GM12878 (cell line): ENCODE results near the gene PSMB7. TPM values are rescaled to one million over a fixed set of nuclear protein-coding genes. Genes with fewer than 3 reads are reported as not detected.

Experiments used
- FOS ChIP-seq: IDR thresholded peaks from 3 replicates; pipeline ENCODE4 v1.6.1; 2011; ENCODE audit warnings: borderline replicate concordance; ENCODE audit not compliant: insufficient read length; ENCODE audit errors: extremely low read depth
- FOXM1 ChIP-seq: IDR thresholded peaks from 2 replicates; pipeline ENCODE4 v1.6.1; 2012; ENCODE audit warnings: low read depth, mild to moderate bottlenecking, inconsistent platforms, low read length, moderate library complexity
- MXI1 ChIP-seq: fragments of 150-350 bp; IDR thresholded peaks from 2 replicates; pipeline ENCODE4 v1.6.1; 2011; ENCODE audit warnings: low read depth, mild to moderate bottlenecking, inconsistent platforms, low read length, improper control_type of control experiment
- NR2C2 ChIP-seq: IDR thresholded peaks from 2 replicates; pipeline ENCODE4 v1.6.1; 2011; ENCODE audit warnings: borderline replicate concordance, low read depth; ENCODE audit not compliant: control insufficient read depth, insufficient read length
- NRF1 ChIP-seq: conservative IDR thresholded peaks from 2 replicates; pipeline ENCODE4 v1.6.1; 2011; ENCODE audit warnings: mild to moderate bottlenecking, low read depth, low read length, improper control_type of control experiment
- RAD51 ChIP-seq: fragments of 450-650 bp; IDR thresholded peaks from 2 replicates; pipeline ENCODE4 v1.6.1; 2016; ENCODE audit warnings: moderate library complexity, mild to moderate bottlenecking, inconsistent platforms
- STAT3 ChIP-seq: IDR thresholded peaks from 2 replicates; pipeline ENCODE4 v1.6.1; 2011; ENCODE audit warnings: low read depth, low read length, improper control_type of control experiment
- TCF3 ChIP-seq: IDR thresholded peaks from 2 replicates; pipeline ENCODE4 v1.6.1; 2012; ENCODE audit warnings: low read depth, mild to moderate bottlenecking, low read length, borderline replicate concordance; ENCODE audit not compliant: insufficient read depth
- TCF7 ChIP-seq: IDR thresholded peaks from 2 replicates; pipeline ENCODE4 v1.6.1; 2014; ENCODE audit warnings: antibody characterized with exemption, borderline replicate concordance
- YY1 ChIP-seq: IDR thresholded peaks from 2 replicates; pipeline ENCODE4 v1.6.1; 2011; ENCODE audit warnings: low read depth, mild to moderate bottlenecking, low read length
- ZNF207 ChIP-seq: fragments of 450-650 bp; IDR thresholded peaks from 2 replicates; pipeline ENCODE4 v1.6.1; 2014; ENCODE audit warnings: antibody characterized with exemption, mild to moderate bottlenecking, borderline replicate concordance
- ZNF622 ChIP-seq: fragments of 450-650 bp; IDR thresholded peaks from 2 replicates; pipeline ENCODE4 v1.6.1; 2017; ENCODE audit warnings: mild to moderate bottlenecking, inconsistent platforms
- polyA plus RNA-seq, 11 experiments: library from polyadenylated mRNA; depleted of rRNA in 4 of 11; unstranded in 6 of 11; stranded (reverse) in 5 of 11; fragments of >200 nt; fragmentation: Nextera tagmentation in 4 of 11; fragmentation: Illumina TruSeq in 1 of 11; extraction: Ambion mirVana in 4 of 11; extraction: Trizol in 1 of 11; gene quantifications; 1 replicate in 1 of 11; 2 replicates in 10 of 11; pipeline versions ENCODE4 v1.2.1 to v1.2.3, GENCODE V29; 2011 to 2016; ENCODE audit warnings: inconsistent platforms in 2 of 11, missing spikeins in 2 of 11, low read depth in 1 of 11
- total RNA-seq, 4 experiments: library from RNA; depleted of rRNA in 3 of 4; stranded (reverse); fragments of >200 nt in 3 of 4; fragmentation: Illumina TruSeq in 1 of 4; extraction: Trizol in 1 of 4; gene quantifications; 2 replicates each; pipeline versions ENCODE4 v1.2.1 to v1.2.3, GENCODE V29; 2013 to 2021
- TF ChIP-seq, protein P1 (sequence below): IDR thresholded peaks from 2 replicates; pipeline ENCODE4 v1.6.1; 2012; ENCODE audit warnings: mild to moderate bottlenecking, low read depth, low read length
- TF ChIP-seq, protein P2 (sequence below): fragments of 450-650 bp; IDR thresholded peaks from 2 replicates; pipeline ENCODE4 v1.6.1; 2016; ENCODE audit warnings: mild to moderate bottlenecking
- TF ChIP-seq, protein P3 (sequence below): fragments of 150-350 bp; IDR thresholded peaks from 2 replicates; pipeline ENCODE4 v1.6.1; 2016; ENCODE audit warnings: low read depth, low read length
- TF ChIP-seq, protein P4 (sequence below): IDR thresholded peaks from 2 replicates; pipeline ENCODE4 v1.6.1; 2011; ENCODE audit warnings: mild to moderate bottlenecking, low read depth, low read length, moderate library complexity; ENCODE audit not compliant: insufficient replicate concordance
- TF ChIP-seq, protein P5 (sequence below): fragments of 450-650 bp; IDR thresholded peaks from 2 replicates; pipeline ENCODE4 v1.6.1; 2018; ENCODE audit warnings: mild to moderate bottlenecking, low read depth, moderate library complexity; ENCODE audit not compliant: partially characterized antibody

Gene PSMB7
- total and polyA plus RNA-seq, 10 of the 15 experiments (the other 5 are each of a cell fraction or from before 2014, with no cell fraction given): 174 to 564 (median 268) TPM

DNA sequence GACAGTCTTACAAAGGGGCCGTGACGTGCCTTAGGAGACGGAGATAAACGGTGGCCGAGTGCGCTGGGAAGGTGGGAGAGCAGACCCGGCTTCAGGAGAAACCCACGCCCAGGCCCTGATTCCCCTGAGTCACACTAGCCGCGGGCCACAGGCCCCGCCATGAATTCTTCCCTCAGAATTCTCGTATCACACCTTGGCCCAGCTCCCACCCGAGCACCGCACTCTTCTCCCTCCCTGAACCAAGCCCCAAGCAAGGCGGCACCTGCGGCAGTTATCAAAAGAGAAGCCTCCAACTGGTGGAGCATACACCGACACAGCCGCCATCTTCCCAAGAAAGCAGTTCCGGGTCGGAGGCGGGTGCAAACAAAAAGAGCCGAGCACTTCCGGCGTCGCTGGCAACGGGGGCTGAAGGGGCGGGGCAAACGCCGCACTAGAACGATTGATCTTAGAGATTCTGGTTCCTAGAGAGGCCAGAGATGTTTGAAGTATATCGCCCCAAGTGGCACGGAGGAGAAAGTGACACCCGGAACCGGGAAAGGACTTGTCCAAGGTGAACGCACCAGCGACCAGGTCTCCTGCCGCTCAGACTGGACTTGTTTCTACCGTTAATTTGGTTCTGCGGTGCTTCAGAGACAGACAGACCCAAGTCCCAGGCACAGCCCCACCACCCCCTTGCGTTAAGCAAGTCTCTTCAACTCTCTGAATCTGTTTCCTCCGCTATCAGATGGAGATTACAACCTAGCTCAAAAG is at the start of gene PSMB7 (continued):
- TF ChIP-seq NRF1 (no peak), STAT3 (0 out of 2 replicates have a peak, but pooled peaks have one; percentile 60), NR2C2 (peak; percentile 87), RAD51 (no peak), ZNF622 (no peak), YY1 (peak; percentile 99), ZNF207 (peak; percentile 85; the same call in 1 of the 2 replicates), TCF7 (no peak), MXI1 (peak; percentile 94), TCF3 (no peak), FOS (no peak), FOXM1 (peak; percentile 77)
- TF ChIP-seq, protein P1, sequence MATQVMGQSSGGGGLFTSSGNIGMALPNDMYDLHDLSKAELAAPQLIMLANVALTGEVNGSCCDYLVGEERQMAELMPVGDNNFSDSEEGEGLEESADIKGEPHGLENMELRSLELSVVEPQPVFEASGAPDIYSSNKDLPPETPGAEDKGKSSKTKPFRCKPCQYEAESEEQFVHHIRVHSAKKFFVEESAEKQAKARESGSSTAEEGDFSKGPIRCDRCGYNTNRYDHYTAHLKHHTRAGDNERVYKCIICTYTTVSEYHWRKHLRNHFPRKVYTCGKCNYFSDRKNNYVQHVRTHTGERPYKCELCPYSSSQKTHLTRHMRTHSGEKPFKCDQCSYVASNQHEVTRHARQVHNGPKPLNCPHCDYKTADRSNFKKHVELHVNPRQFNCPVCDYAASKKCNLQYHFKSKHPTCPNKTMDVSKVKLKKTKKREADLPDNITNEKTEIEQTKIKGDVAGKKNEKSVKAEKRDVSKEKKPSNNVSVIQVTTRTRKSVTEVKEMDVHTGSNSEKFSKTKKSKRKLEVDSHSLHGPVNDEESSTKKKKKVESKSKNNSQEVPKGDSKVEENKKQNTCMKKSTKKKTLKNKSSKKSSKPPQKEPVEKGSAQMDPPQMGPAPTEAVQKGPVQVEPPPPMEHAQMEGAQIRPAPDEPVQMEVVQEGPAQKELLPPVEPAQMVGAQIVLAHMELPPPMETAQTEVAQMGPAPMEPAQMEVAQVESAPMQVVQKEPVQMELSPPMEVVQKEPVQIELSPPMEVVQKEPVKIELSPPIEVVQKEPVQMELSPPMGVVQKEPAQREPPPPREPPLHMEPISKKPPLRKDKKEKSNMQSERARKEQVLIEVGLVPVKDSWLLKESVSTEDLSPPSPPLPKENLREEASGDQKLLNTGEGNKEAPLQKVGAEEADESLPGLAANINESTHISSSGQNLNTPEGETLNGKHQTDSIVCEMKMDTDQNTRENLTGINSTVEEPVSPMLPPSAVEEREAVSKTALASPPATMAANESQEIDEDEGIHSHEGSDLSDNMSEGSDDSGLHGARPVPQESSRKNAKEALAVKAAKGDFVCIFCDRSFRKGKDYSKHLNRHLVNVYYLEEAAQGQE: peak; percentile 72
- TF ChIP-seq, protein P2, sequence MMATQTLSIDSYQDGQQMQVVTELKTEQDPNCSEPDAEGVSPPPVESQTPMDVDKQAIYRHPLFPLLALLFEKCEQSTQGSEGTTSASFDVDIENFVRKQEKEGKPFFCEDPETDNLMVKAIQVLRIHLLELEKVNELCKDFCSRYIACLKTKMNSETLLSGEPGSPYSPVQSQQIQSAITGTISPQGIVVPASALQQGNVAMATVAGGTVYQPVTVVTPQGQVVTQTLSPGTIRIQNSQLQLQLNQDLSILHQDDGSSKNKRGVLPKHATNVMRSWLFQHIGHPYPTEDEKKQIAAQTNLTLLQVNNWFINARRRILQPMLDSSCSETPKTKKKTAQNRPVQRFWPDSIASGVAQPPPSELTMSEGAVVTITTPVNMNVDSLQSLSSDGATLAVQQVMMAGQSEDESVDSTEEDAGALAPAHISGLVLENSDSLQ: peak; percentile 71
- TF ChIP-seq, protein P3, sequence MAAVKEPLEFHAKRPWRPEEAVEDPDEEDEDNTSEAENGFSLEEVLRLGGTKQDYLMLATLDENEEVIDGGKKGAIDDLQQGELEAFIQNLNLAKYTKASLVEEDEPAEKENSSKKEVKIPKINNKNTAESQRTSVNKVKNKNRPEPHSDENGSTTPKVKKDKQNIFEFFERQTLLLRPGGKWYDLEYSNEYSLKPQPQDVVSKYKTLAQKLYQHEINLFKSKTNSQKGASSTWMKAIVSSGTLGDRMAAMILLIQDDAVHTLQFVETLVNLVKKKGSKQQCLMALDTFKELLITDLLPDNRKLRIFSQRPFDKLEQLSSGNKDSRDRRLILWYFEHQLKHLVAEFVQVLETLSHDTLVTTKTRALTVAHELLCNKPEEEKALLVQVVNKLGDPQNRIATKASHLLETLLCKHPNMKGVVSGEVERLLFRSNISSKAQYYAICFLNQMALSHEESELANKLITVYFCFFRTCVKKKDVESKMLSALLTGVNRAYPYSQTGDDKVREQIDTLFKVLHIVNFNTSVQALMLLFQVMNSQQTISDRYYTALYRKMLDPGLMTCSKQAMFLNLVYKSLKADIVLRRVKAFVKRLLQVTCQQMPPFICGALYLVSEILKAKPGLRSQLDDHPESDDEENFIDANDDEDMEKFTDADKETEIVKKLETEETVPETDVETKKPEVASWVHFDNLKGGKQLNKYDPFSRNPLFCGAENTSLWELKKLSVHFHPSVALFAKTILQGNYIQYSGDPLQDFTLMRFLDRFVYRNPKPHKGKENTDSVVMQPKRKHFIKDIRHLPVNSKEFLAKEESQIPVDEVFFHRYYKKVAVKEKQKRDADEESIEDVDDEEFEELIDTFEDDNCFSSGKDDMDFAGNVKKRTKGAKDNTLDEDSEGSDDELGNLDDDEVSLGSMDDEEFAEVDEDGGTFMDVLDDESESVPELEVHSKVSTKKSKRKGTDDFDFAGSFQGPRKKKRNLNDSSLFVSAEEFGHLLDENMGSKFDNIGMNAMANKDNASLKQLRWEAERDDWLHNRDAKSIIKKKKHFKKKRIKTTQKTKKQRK: peak; percentile 58; the same call in 1 of the 2 replicates
- TF ChIP-seq, protein P4, sequence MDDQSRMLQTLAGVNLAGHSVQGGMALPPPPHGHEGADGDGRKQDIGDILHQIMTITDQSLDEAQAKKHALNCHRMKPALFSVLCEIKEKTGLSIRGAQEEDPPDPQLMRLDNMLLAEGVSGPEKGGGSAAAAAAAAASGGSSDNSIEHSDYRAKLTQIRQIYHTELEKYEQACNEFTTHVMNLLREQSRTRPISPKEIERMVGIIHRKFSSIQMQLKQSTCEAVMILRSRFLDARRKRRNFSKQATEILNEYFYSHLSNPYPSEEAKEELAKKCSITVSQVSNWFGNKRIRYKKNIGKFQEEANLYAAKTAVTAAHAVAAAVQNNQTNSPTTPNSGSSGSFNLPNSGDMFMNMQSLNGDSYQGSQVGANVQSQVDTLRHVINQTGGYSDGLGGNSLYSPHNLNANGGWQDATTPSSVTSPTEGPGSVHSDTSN: no peak
- TF ChIP-seq, protein P5, sequence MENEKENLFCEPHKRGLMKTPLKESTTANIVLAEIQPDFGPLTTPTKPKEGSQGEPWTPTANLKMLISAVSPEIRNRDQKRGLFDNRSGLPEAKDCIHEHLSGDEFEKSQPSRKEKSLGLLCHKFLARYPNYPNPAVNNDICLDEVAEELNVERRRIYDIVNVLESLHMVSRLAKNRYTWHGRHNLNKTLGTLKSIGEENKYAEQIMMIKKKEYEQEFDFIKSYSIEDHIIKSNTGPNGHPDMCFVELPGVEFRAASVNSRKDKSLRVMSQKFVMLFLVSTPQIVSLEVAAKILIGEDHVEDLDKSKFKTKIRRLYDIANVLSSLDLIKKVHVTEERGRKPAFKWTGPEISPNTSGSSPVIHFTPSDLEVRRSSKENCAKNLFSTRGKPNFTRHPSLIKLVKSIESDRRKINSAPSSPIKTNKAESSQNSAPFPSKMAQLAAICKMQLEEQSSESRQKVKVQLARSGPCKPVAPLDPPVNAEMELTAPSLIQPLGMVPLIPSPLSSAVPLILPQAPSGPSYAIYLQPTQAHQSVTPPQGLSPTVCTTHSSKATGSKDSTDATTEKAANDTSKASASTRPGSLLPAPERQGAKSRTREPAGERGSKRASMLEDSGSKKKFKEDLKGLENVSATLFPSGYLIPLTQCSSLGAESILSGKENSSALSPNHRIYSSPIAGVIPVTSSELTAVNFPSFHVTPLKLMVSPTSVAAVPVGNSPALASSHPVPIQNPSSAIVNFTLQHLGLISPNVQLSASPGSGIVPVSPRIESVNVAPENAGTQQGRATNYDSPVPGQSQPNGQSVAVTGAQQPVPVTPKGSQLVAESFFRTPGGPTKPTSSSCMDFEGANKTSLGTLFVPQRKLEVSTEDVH: peak; percentile 89
